ENCODE measurements around the gene RAB33B. TPM values are rescaled to one million over a fixed set of nuclear protein-coding genes. Genes with fewer than 3 reads are reported as not detected.

The RAB33B gene
- total and polyA plus RNA-seq, 2 of the 8 experiments (the other 6 are each of a cell fraction or from before 2014, with no cell fraction given): 4.2 to 8.7 TPM

DNA sequence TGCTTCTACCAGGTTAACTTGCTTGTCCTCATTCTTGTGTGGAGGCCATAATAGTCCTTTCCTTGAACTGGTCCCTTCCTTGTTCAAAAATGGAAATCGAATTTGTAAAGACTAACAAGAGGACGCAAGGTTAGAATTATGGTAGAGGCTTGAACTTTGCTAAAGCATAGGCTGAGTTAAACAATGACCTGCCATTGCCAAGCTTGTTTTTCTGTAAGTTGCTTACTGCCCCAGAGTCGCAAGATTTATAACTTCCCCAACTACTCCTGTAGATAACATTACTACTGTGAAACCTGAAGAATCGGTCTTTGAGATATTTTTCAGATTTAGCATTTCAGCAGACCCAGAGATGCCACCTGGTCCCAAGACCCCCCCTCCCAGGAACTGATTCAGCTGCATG lies 45.3 kb downstream of the RAB33B start:
- Histone ChIP-seq H2BK12ac (ENCODE audit: low read depth, low read length) (no peak overlapping the region), H3K9ac (replicated peaks in 1 of 4; ENCODE audit: extremely low read depth in 1 of 4, low read depth in 3 of 4, low read length in 3 of 4) (no peak overlapping the region), H3K14ac (ENCODE audit: insufficient read length) (no peak overlapping the region), H3K36me3 (ENCODE audit: control insufficient read depth in 2 of 4, insufficient read depth in 4 of 4, low read length in 3 of 4) (no peaks in the 10 kb centered on the region), H4K8ac (ENCODE audit: extremely low read depth, insufficient read depth, low read length) (no peak overlapping the region), H2BK120ac (replicated peaks; ENCODE audit: low read depth, low read length) (no peak overlapping the region), H3K79me2 (ENCODE audit: control insufficient read depth in 1 of 2, insufficient read depth in 2 of 2, low read length in 2 of 2) (no peaks in the 10 kb centered on the region), H3K23ac (ENCODE audit: insufficient read length) (no peak overlapping the region), H3K79me1 (ENCODE audit: low read depth, low read length) (no peaks in the 10 kb centered on the region), H4K91ac (replicated peaks; ENCODE audit: insufficient read length, low read length) (no peak overlapping the region), H4K5ac (ENCODE audit: insufficient read length, low read depth, low read length) (no peak overlapping the region), H3K27me3 (replicated peaks in 1 of 4; ENCODE audit: control insufficient read depth in 3 of 4, extremely low read depth in 1 of 4, insufficient read depth in 3 of 4, low read length in 3 of 4) (no peaks in the 10 kb centered on the region), H3K4me3 (ENCODE audit: extremely low read depth in 1 of 4, insufficient read depth in 2 of 4, low read depth in 3 of 4, low read length in 4 of 4) (no peak overlapping the region), H2AK5ac (ENCODE audit: low read depth, low read length) (no peak overlapping the region), H4K20me1 (replicated peaks in 1 of 2; ENCODE audit: control insufficient read depth in 1 of 2, insufficient read depth in 2 of 2, low read length in 2 of 2) (no peaks in the 10 kb centered on the region), H2BK5ac (ENCODE audit: low read depth, low read length) (no peak overlapping the region), H3K18ac (ENCODE audit: extremely low read depth, low read length) (no peak overlapping the region), H3K23me2 (ENCODE audit: low read depth, low read length) (no peaks in the 10 kb centered on the region), H2BK20ac (ENCODE audit: low read length) (no peak overlapping the region), H3K27ac (ENCODE audit: low read depth, low read length) (no peak overlapping the region), H3K56ac (replicated peaks; ENCODE audit: insufficient read length, low read depth, low read length) (no peak overlapping the region), H3K4me2 (ENCODE audit: insufficient read depth in 1 of 2, low read depth in 2 of 2, low read length in 2 of 2) (no peak overlapping the region), H3K9me3 (ENCODE audit: insufficient read depth in 2 of 2, low read depth in 1 of 2, low read length in 1 of 2) (no peaks in the 10 kb centered on the region), H2BK15ac (ENCODE audit: low read length) (no peak overlapping the region), H2AFZ (ENCODE audit: low read length) (no peak overlapping the region), H3K4me1 (replicated peaks in 1 of 4; ENCODE audit: control insufficient read depth in 3 of 4, insufficient read depth in 4 of 4, low read length in 3 of 4) (no peaks in the 10 kb centered on the region; a peak in 1 of 7 replicates), H3K4ac (replicated peaks; ENCODE audit: insufficient read length, low read depth, low read length) (no peak overlapping the region)
- CTCF ChIA-PET (ENCODE audit: partially characterized antibody): interaction anchor here (1.4 to 3.7 kb wide), 4 partner anchors 22 to 152 kb away, joined by 3 to 20 read pairs (median 8); no protein-coding TSS in a partner anchor
- DNase-seq (ENCODE audit: low read depth in 1 of 2, low spot score in 2 of 2) (no peak), FAIRE-seq (no peak)
- no peak for TF ChIP-seq POLR2AphosphoS5 (IDR thresholded peaks at IDR 0.05; ENCODE audit: low read depth, low read length)
- TF ChIP-seq PHF8 (conservative IDR thresholded peaks at IDR 0.05; ENCODE audit: low read depth, low read length): no peak
- TF ChIP-seq CHD2 (IDR thresholded peaks at IDR 0.05; ENCODE audit: low read length): no peak
- no peak for TF ChIP-seq BACH1 (IDR thresholded peaks at IDR 0.05; ENCODE audit: low read length)
- no peak for TF ChIP-seq RNF2 (IDR thresholded peaks at IDR 0.05; ENCODE audit: borderline replicate concordance, low read depth, low read length, missing control alignments, poor library complexity, severe bottlenecking)
- TF ChIP-seq, protein P1, sequence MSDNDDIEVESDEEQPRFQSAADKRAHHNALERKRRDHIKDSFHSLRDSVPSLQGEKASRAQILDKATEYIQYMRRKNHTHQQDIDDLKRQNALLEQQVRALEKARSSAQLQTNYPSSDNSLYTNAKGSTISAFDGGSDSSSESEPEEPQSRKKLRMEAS (IDR thresholded peaks at IDR 0.05): no peak
- no peak for TF ChIP-seq CBX5 (IDR thresholded peaks at IDR 0.05; ENCODE audit: low read depth, low read length)
- POLR2A ChIA-PET (ENCODE audit: partially characterized antibody): interaction anchor here (0.8 kb wide), 1 partner anchor 80 kb away, joined by 3 read pairs; no protein-coding TSS in a partner anchor
- 93% methylated on average over 4 of the region's 4 CpGs; no CpG with 5 or more reads in 1 of the 2 experiments for WGBS, 2 experiments (ENCODE audit: extremely low coverage in 1 of 2, insufficient coverage in 1 of 2, insufficient read length in 1 of 2, insufficient replicate concordance in 2 of 2, low coverage in 1 of 2, low lambda C conversion rate in 2 of 2, missing lambda C conversion rate in 1 of 2)
